GM23338 (cell line): ENCODE results near the gene CHCHD5. TPM values are rescaled to one million over a fixed set of nuclear protein-coding genes. Genes with fewer than 3 reads are reported as not detected.

Experiments
- ATAC-seq: fragments of 200-7000 bp; cut with Tn5 transposase; 3 replicates; pipeline ENCODE4 v1.9.1; 2020
- DNase-seq: peaks from one replicate; pipeline ENCODE4 v3.0.0-alpha.2; 2015; ENCODE audit warnings: low spot score
- H2AFZ ChIP-seq: fragments of 200-600 bp; sonication (generic); 2 replicates; pipeline ENCODE4 v1.8.0; 2016; ENCODE audit warnings: antibody characterized with exemption, mild to moderate bottlenecking, moderate library complexity
- H3F3A ChIP-seq: fragments of 200-600 bp; sonication (generic); replicated peaks from 2 replicates; pipeline ENCODE4 v1.8.0; 2017; ENCODE audit warnings: antibody characterized with exemption, mixed run types, low read depth
- H3K27ac ChIP-seq: fragments of 200-600 bp; sonication (generic); 2 replicates; pipeline ENCODE4 v1.6.1; 2016; ENCODE audit warnings: low read depth
- H3K27me3 ChIP-seq: fragments of 200-600 bp; sonication (generic); 2 replicates; pipeline ENCODE4 v1.8.0; 2016; ENCODE audit warnings: mild to moderate bottlenecking, mixed run types, moderate library complexity; ENCODE audit not compliant: insufficient read depth
- H3K36me3 ChIP-seq: fragments of 200-600 bp; sonication (generic); 2 replicates; pipeline ENCODE4 v1.8.0; 2016; ENCODE audit warnings: mild to moderate bottlenecking; ENCODE audit not compliant: insufficient read depth
- H3K4me1 ChIP-seq: fragments of 200-600 bp; sonication (generic); 2 replicates; pipeline ENCODE4 v1.8.0; 2016; ENCODE audit warnings: mild to moderate bottlenecking, moderate library complexity; ENCODE audit not compliant: insufficient read depth
- H3K4me2 ChIP-seq: fragments of 200-600 bp; sonication (generic); 2 replicates; pipeline ENCODE4 v1.7.1; 2017; ENCODE audit warnings: mixed run types
- H3K4me3 ChIP-seq: fragments of 200-600 bp; sonication (generic); 2 replicates; pipeline ENCODE4 v1.6.1; 2016; ENCODE audit warnings: mixed run types
- H3K79me2 ChIP-seq: fragments of 200-600 bp; sonication (generic); replicated peaks from 2 replicates; pipeline ENCODE4 v1.8.0; 2017; ENCODE audit warnings: mild to moderate bottlenecking; ENCODE audit not compliant: insufficient read depth
- H3K9me2 ChIP-seq: fragments of 200-600 bp; sonication (generic); 2 replicates; pipeline ENCODE4 v1.8.0; 2017; ENCODE audit not compliant: insufficient read depth
- H4K20me1 ChIP-seq: fragments of 200-600 bp; sonication (generic); replicated peaks from 2 replicates; pipeline ENCODE4 v1.8.0; 2017; ENCODE audit warnings: mild to moderate bottlenecking; ENCODE audit not compliant: insufficient read depth
- H3K27ac Mint-ChIP-seq: 2 replicates; pipeline ENCODE4 v1.8.0; 2020; ENCODE audit warnings: inconsistent platforms, mild to moderate bottlenecking, moderate library complexity, mixed read lengths
- H3K27me3 Mint-ChIP-seq: 3 replicates; pipeline ENCODE4 v1.8.0; 2022; ENCODE audit warnings: low read depth, mild to moderate bottlenecking, moderate library complexity, mixed read lengths, inconsistent platforms; ENCODE audit not compliant: insufficient read depth, poor library complexity
- H3K36me3 Mint-ChIP-seq: 3 replicates; pipeline ENCODE4 v1.8.0; 2021; ENCODE audit warnings: low read depth, mild to moderate bottlenecking, inconsistent platforms, moderate library complexity, mixed read lengths
- H3K4me1 Mint-ChIP-seq: 3 replicates; pipeline ENCODE4 v1.8.0; 2020; ENCODE audit warnings: mild to moderate bottlenecking, inconsistent platforms, mixed read lengths
- H3K4me3 Mint-ChIP-seq: 3 replicates; pipeline ENCODE4 v1.8.0; 2021; ENCODE audit warnings: moderate library complexity, mild to moderate bottlenecking, inconsistent platforms, mixed read lengths
- H3K9me3 Mint-ChIP-seq: 3 replicates; pipeline ENCODE4 v1.8.0; 2020; ENCODE audit warnings: moderate library complexity, mild to moderate bottlenecking, inconsistent platforms, mixed read lengths
- CREB1 ChIP-seq: fragments of 250-450 bp; sonication (Bioruptor Pico); IDR thresholded peaks from 2 replicates; pipeline ENCODE4 v1.5.0; 2020; ENCODE audit warnings: low read depth, mild to moderate bottlenecking, moderate library complexity
- CTCF ChIP-seq, 2 experiments: fragments of 200-600 bp in 1 of 2; sonication (generic) in 1 of 2; conservative IDR thresholded peaks; 2 replicates each; pipeline versions ENCODE4 v1.5.1 to v1.6.1; 2016 to 2017; ENCODE audit warnings: antibody characterized with exemption in 2 of 2, low read depth in 2 of 2, mild to moderate bottlenecking in 2 of 2, moderate library complexity in 1 of 2
- EZH2 ChIP-seq: fragments of 200-600 bp; sonication (generic); IDR thresholded peaks from one replicate; pipeline ENCODE4 v1.8.0; 2017; ENCODE audit warnings: antibody characterized with exemption, mild to moderate bottlenecking, low read depth; ENCODE audit not compliant: unreplicated experiment
- EZH2phosphoT487 ChIP-seq: fragments of 200-600 bp; sonication (generic); IDR thresholded peaks from one replicate; pipeline ENCODE4 v1.8.1; 2018; ENCODE audit warnings: antibody characterized with exemption; ENCODE audit not compliant: unreplicated experiment
- JUNB ChIP-seq: IDR thresholded peaks from one replicate; pipeline ENCODE4 v1.6.1; 2016; ENCODE audit warnings: antibody characterized with exemption; ENCODE audit not compliant: unreplicated experiment
- NANOG ChIP-seq: IDR thresholded peaks from 2 replicates; pipeline ENCODE4 v1.6.1; 2016; ENCODE audit warnings: antibody characterized with exemption, borderline replicate concordance
- STAT1 ChIP-seq: IDR thresholded peaks from one replicate; pipeline ENCODE4 v1.6.1; 2016; ENCODE audit warnings: antibody characterized with exemption; ENCODE audit not compliant: unreplicated experiment
- ZNF114 ChIP-seq: fragments of 250-450 bp; sonication (Bioruptor Pico); IDR thresholded peaks from 2 replicates; pipeline ENCODE4 v1.5.0; 2020; ENCODE audit warnings: mild to moderate bottlenecking, moderate library complexity
- ZNF331 ChIP-seq: fragments of 250-450 bp; sonication (Bioruptor Pico); IDR thresholded peaks from 2 replicates; pipeline ENCODE4 v1.5.0; 2020; ENCODE audit warnings: low read depth, mild to moderate bottlenecking, moderate library complexity
- polyA plus RNA-seq: library from polyadenylated mRNA; unstranded; fragments of >200 nt; fragmentation: Nextera tagmentation; extraction: Ambion mirVana; gene quantifications from 2 replicates; pipeline ENCODE4 v1.2.1, GENCODE V29; 2016
- total RNA-seq: library from RNA; depleted of rRNA; stranded (reverse); fragments of >200 nt; shearing (Covaris generic); gene quantifications from 2 replicates; pipeline ENCODE4 v1.2.3, GENCODE V29; 2014
- TF ChIP-seq, protein P1 (sequence below): IDR thresholded peaks from 2 replicates; pipeline ENCODE4 v1.6.1; 2016; ENCODE audit warnings: antibody characterized with exemption
- TF ChIP-seq, protein P2 (sequence below): IDR thresholded peaks from one replicate; pipeline ENCODE4 v1.6.1; 2018; ENCODE audit warnings: antibody characterized with exemption; ENCODE audit not compliant: unreplicated experiment

The CHCHD5 gene
- total and polyA plus RNA-seq, 2 experiments from 2014 or later = 15.5 to 69.9 TPM

- Histone ChIP-seq H3K79me2 (no peaks in the 10 kb centered on the region), H3K36me3 (no peaks in the 10 kb centered on the region), H3K4me1 (no peaks in the 10 kb centered on the region), H3K4me3 (no peak overlapping the region), H4K20me1 (no peaks in the 10 kb centered on the region), H3K27me3 (no peaks in the 10 kb centered on the region), H2AFZ (no peak overlapping the region), H3F3A (no peaks in the 10 kb centered on the region), H3K9me2 (no peaks in the 10 kb centered on the region), H3K27ac (no peak overlapping the region), H3K4me2 (no peak overlapping the region)
- Mint-ChIP-seq H3K36me3 (0 out of 3 replicates have a peak, but pooled peaks cover 3% of the 10 kb centered on the region), H3K27me3 (peaks cover 8% of the 10 kb centered on the region), H3K9me3 (peaks cover 21% of the 10 kb centered on the region), H3K27ac (no peak overlapping the region), H3K4me1 (no peaks in the 10 kb centered on the region), H3K4me3 (no peak overlapping the region)
- no peak for DNase-seq
- no peak for ATAC-seq
- no peak for TF ChIP-seq ZNF331 (CRISPR knock-in tag)
- TF ChIP-seq CTCF (conservative IDR thresholded peaks at IDR 0.05; ENCODE audit: low read depth in 2 of 2) = no peak
- TF ChIP-seq, protein P1, sequence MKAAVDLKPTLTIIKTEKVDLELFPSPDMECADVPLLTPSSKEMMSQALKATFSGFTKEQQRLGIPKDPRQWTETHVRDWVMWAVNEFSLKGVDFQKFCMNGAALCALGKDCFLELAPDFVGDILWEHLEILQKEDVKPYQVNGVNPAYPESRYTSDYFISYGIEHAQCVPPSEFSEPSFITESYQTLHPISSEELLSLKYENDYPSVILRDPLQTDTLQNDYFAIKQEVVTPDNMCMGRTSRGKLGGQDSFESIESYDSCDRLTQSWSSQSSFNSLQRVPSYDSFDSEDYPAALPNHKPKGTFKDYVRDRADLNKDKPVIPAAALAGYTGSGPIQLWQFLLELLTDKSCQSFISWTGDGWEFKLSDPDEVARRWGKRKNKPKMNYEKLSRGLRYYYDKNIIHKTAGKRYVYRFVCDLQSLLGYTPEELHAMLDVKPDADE = no peak
- TF ChIP-seq JUNB = no peak
- no peak for TF ChIP-seq NANOG
- TF ChIP-seq ZNF114 (CRISPR knock-in tag) = no peak
- no peak for TF ChIP-seq CREB1 (CRISPR knock-in tag)
- no peak for TF ChIP-seq STAT1
- TF ChIP-seq EZH2phosphoT487 = no peak
- TF ChIP-seq EZH2 = no peak
- TF ChIP-seq, protein P2, sequence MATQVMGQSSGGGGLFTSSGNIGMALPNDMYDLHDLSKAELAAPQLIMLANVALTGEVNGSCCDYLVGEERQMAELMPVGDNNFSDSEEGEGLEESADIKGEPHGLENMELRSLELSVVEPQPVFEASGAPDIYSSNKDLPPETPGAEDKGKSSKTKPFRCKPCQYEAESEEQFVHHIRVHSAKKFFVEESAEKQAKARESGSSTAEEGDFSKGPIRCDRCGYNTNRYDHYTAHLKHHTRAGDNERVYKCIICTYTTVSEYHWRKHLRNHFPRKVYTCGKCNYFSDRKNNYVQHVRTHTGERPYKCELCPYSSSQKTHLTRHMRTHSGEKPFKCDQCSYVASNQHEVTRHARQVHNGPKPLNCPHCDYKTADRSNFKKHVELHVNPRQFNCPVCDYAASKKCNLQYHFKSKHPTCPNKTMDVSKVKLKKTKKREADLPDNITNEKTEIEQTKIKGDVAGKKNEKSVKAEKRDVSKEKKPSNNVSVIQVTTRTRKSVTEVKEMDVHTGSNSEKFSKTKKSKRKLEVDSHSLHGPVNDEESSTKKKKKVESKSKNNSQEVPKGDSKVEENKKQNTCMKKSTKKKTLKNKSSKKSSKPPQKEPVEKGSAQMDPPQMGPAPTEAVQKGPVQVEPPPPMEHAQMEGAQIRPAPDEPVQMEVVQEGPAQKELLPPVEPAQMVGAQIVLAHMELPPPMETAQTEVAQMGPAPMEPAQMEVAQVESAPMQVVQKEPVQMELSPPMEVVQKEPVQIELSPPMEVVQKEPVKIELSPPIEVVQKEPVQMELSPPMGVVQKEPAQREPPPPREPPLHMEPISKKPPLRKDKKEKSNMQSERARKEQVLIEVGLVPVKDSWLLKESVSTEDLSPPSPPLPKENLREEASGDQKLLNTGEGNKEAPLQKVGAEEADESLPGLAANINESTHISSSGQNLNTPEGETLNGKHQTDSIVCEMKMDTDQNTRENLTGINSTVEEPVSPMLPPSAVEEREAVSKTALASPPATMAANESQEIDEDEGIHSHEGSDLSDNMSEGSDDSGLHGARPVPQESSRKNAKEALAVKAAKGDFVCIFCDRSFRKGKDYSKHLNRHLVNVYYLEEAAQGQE = no peak
Measured at GRCh38 chr2:112606547-112606946, 22.1 kb downstream of the CHCHD5 start.
